ENCODE results near the gene CHCHD10.

CHCHD10 gene

GRCh38 chr22:23782252-23782651 lies 14.5 kb upstream of the CHCHD10 start:
- in situ Hi-C loops (cut with MboI; ENCODE audit: low sequenced_read_pairs, unreplicated experiment), result no loop called here
- no peak for TF ChIP-seq CTCF (IDR thresholded peaks at IDR 0.05; ENCODE audit: borderline replicate concordance, control extremely low read depth, extremely low read depth, insufficient read depth, missing control alignments)
- DNase-seq (ENCODE audit: low spot score), result no peak

- no peak for DNase-seq (ENCODE audit: low spot score)
- in situ Hi-C loops (cut with MboI; ENCODE audit: low sequenced_read_pairs, unreplicated experiment), result no loop called here
- TF ChIP-seq CTCF (IDR thresholded peaks at IDR 0.05; ENCODE audit: borderline replicate concordance, control extremely low read depth, extremely low read depth, insufficient read depth, missing control alignments), result no peak
These were observed 13.9 kb upstream of the CHCHD10 start for GRCh38 chr22:23781511-23782183.

GRCh38 chr22:23781065-23781464 lies 13.3 kb upstream of the CHCHD10 start:
- in situ Hi-C loops (cut with MboI; ENCODE audit: low sequenced_read_pairs, unreplicated experiment), result no loop called here
- DNase-seq (ENCODE audit: low spot score), result no peak

GRCh38 chr22:23780146-23780748 lies 12.5 kb upstream of the CHCHD10 start:
- in situ Hi-C loops (cut with MboI; ENCODE audit: low sequenced_read_pairs, unreplicated experiment), result no loop called here
- no peak for DNase-seq (ENCODE audit: low spot score)
- TF ChIP-seq CTCF (IDR thresholded peaks at IDR 0.05; ENCODE audit: borderline replicate concordance, control extremely low read depth, extremely low read depth, insufficient read depth, missing control alignments), result no peak

More at GRCh38 chr22:23781065-23781464, 13.3 kb upstream of the CHCHD10 start:
- no peak for TF ChIP-seq CTCF (IDR thresholded peaks at IDR 0.05; ENCODE audit: borderline replicate concordance, control extremely low read depth, extremely low read depth, insufficient read depth, missing control alignments)

- in situ Hi-C loops (cut with MboI; ENCODE audit: low sequenced_read_pairs, unreplicated experiment), result no loop called here
- no peak for DNase-seq (ENCODE audit: low spot score)
- TF ChIP-seq CTCF (IDR thresholded peaks at IDR 0.05; ENCODE audit: borderline replicate concordance, control extremely low read depth, extremely low read depth, insufficient read depth, missing control alignments), result no peak
These were observed 12.0 kb upstream of the CHCHD10 start for GRCh38 chr22:23779731-23780130.

- in situ Hi-C loops (cut with MboI; ENCODE audit: low sequenced_read_pairs, unreplicated experiment), result no loop called here
- DNase-seq (ENCODE audit: low spot score), result no peak
- TF ChIP-seq CTCF (IDR thresholded peaks at IDR 0.05; ENCODE audit: borderline replicate concordance, control extremely low read depth, extremely low read depth, insufficient read depth, missing control alignments), result no peak
These were observed 11.3 kb upstream of the CHCHD10 start for GRCh38 chr22:23779083-23779482.

Measured in GM13976 (cell line).